KMS-11 (cell line): Measurements from ENCODE around the gene MAPK4.
"Not testable (repeated sequence)": the region's sequence is repeated elsewhere in the genome, so short reads cannot be mapped to it uniquely, and the experiment has no call there.

Experiments
- H2AFZ ChIP-seq: fragments of 200-600 bp; sonication (generic); 2 replicates; pipeline ENCODE4 v1.6.1; 2016; ENCODE audit warnings: antibody characterized with exemption, mixed run types, low read depth
- H3K27ac ChIP-seq: fragments of 200-600 bp; sonication (generic); 2 replicates; pipeline ENCODE4 v1.6.1; 2016; ENCODE audit warnings: mild to moderate bottlenecking, mixed run types
- H3K27me3 ChIP-seq: fragments of 200-600 bp; sonication (generic); 2 replicates; pipeline ENCODE4 v1.6.1; 2017; ENCODE audit warnings: mild to moderate bottlenecking, low read depth, mixed run types, moderate library complexity; ENCODE audit not compliant: insufficient read depth
- H3K36me3 ChIP-seq: fragments of 200-600 bp; sonication (generic); 2 replicates; pipeline ENCODE4 v1.6.1; 2017; ENCODE audit warnings: mild to moderate bottlenecking, mixed run types; ENCODE audit not compliant: insufficient read depth
- H3K4me1 ChIP-seq: fragments of 200-600 bp; sonication (generic); 2 replicates; pipeline ENCODE4 v1.6.1; 2016; ENCODE audit warnings: mild to moderate bottlenecking, low read depth, mixed run types; ENCODE audit not compliant: poor library complexity, severe bottlenecking
- H3K4me2 ChIP-seq: fragments of 200-600 bp; sonication (generic); 2 replicates; pipeline ENCODE4 v1.7.0; 2016; ENCODE audit warnings: mild to moderate bottlenecking, mixed run types
- H3K4me3 ChIP-seq: fragments of 200-600 bp; sonication (generic); IDR thresholded peaks from 2 replicates; pipeline ENCODE4 v1.6.1; 2017; ENCODE audit warnings: low read depth, low read length, mixed read lengths; ENCODE audit not compliant: insufficient read depth
- H3K79me2 ChIP-seq: fragments of 200-600 bp; sonication (generic); 2 replicates; pipeline ENCODE4 v1.6.1; 2016; ENCODE audit warnings: low read depth, mixed run types; ENCODE audit not compliant: insufficient read depth
- H3K9ac ChIP-seq: fragments of 200-600 bp; sonication (generic); 2 replicates; pipeline ENCODE4 v1.6.1; 2016; ENCODE audit warnings: mild to moderate bottlenecking, mixed run types
- H4K20me1 ChIP-seq: fragments of 200-600 bp; sonication (generic); 2 replicates; pipeline ENCODE4 v1.6.1; 2016; ENCODE audit warnings: mild to moderate bottlenecking, mixed run types; ENCODE audit not compliant: insufficient read depth
- TF ChIP-seq, protein P1 (sequence below): fragments of 200-600 bp; sonication (generic); conservative IDR thresholded peaks from 2 replicates; pipeline ENCODE4 v1.6.1; 2017; ENCODE audit warnings: low read depth, mild to moderate bottlenecking, antibody characterized with exemption, low read length, moderate library complexity, mixed read lengths

Gene MAPK4

GRCh38 chr18:50700245-50701165 lies 140.6 kb downstream of the MAPK4 start:
- H3K4me3 ChIP-seq = no peak overlapping the region
- no peaks in the 10 kb centered on the region for H3K27me3 ChIP-seq
- peaks cover 33% of the 10 kb centered on the region for H3K4me1 ChIP-seq
- no peaks in the 10 kb centered on the region for H3K36me3 ChIP-seq
- no peak overlapping the region for H3K4me2 ChIP-seq
- H4K20me1 ChIP-seq = no peaks in the 10 kb centered on the region
- H3K79me2 ChIP-seq = no peaks in the 10 kb centered on the region
- H3K27ac ChIP-seq = no peak overlapping the region
- H2AFZ ChIP-seq = no peak overlapping the region
- TF ChIP-seq, protein P1, sequence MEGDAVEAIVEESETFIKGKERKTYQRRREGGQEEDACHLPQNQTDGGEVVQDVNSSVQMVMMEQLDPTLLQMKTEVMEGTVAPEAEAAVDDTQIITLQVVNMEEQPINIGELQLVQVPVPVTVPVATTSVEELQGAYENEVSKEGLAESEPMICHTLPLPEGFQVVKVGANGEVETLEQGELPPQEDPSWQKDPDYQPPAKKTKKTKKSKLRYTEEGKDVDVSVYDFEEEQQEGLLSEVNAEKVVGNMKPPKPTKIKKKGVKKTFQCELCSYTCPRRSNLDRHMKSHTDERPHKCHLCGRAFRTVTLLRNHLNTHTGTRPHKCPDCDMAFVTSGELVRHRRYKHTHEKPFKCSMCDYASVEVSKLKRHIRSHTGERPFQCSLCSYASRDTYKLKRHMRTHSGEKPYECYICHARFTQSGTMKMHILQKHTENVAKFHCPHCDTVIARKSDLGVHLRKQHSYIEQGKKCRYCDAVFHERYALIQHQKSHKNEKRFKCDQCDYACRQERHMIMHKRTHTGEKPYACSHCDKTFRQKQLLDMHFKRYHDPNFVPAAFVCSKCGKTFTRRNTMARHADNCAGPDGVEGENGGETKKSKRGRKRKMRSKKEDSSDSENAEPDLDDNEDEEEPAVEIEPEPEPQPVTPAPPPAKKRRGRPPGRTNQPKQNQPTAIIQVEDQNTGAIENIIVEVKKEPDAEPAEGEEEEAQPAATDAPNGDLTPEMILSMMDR = no peak
- no peak overlapping the region for H3K9ac ChIP-seq

DNA sequence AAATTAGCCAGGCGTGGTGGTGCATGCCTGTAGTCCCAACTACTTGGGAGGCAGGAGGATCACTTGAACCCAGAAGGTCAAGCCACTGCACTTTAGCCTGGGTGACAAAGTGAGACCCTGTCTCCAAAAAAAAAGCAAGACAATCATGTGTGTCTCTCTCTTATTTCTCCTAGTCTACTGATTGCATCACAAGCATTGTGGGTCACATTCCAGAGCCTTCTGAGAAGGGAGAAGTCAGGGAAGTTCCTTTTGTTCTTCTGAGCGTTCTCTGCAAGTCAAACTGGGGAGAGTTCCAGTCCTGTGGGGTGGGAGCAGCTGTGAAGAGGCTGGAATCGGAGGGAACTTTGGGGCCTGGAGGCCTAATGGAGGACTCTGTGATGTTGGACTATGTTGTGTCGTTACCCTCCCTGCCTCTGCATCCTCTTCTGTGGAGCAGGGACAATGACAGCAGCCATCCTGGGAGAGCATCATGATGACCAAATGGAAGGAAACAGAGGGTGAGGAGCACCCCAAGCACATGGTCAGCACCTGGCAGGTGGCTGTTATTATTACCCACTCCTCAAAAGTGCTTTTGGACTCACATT lies 144.6 kb downstream of the MAPK4 start:
- H3K4me2 ChIP-seq = no peak overlapping the region
- no peak overlapping the region for H3K27ac ChIP-seq
- H2AFZ ChIP-seq = no peak overlapping the region
- no peaks in the 10 kb centered on the region for H3K36me3 ChIP-seq
- H3K79me2 ChIP-seq = no peaks in the 10 kb centered on the region
- no peak overlapping the region for H3K9ac ChIP-seq
- no peak overlapping the region for H3K4me3 ChIP-seq
- H3K27me3 ChIP-seq = no peaks in the 10 kb centered on the region
- no peaks in the 10 kb centered on the region for H3K4me1 ChIP-seq
- TF ChIP-seq, protein P1 = no peak
- H4K20me1 ChIP-seq = no peaks in the 10 kb centered on the region

GRCh38 chr18:50706199-50706598 lies 146.3 kb downstream of the MAPK4 start:
- Histone ChIP-seq H3K36me3 (no peaks in the 10 kb centered on the region), H4K20me1 (no peaks in the 10 kb centered on the region), H3K4me1 (no peaks in the 10 kb centered on the region), H2AFZ (no peak overlapping the region), H3K27me3 (no peaks in the 10 kb centered on the region), H3K9ac (no peak overlapping the region), H3K4me2 (no peak overlapping the region), H3K79me2 (no peaks in the 10 kb centered on the region), H3K27ac (no peak overlapping the region), H3K4me3 (no peak overlapping the region)
- TF ChIP-seq, protein P1 = no peak

DNA sequence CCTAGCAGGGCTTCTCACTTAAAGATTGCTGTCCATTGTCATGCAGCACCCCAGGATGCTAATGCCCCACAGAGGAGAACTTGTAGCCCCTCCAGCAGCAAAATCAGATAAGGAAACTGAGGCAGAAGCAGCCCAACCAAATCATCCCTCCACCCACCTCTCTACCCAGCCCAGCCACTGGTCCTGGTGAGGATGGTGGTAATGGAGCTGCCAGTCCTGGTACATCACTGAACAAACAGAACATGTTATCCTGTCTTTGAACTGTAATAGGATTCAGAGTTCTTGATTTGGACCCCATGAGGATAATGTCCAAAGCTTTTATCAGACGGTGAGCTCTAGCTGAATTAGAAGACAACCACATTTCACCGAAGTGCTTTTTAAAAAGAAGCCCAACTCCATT lies 146.8 kb downstream of the MAPK4 start:
- H3K9ac ChIP-seq = no peak overlapping the region
- no peak overlapping the region for H3K4me2 ChIP-seq
- no peaks in the 10 kb centered on the region for H4K20me1 ChIP-seq
- no peaks in the 10 kb centered on the region for H3K36me3 ChIP-seq
- H3K27ac ChIP-seq = no peak overlapping the region
- TF ChIP-seq, protein P1 = no peak
- no peaks in the 10 kb centered on the region for H3K4me1 ChIP-seq
- no peak overlapping the region for H3K4me3 ChIP-seq
- no peak overlapping the region for H2AFZ ChIP-seq
- H3K79me2 ChIP-seq = no peaks in the 10 kb centered on the region
- H3K27me3 ChIP-seq = no peaks in the 10 kb centered on the region

DNA sequence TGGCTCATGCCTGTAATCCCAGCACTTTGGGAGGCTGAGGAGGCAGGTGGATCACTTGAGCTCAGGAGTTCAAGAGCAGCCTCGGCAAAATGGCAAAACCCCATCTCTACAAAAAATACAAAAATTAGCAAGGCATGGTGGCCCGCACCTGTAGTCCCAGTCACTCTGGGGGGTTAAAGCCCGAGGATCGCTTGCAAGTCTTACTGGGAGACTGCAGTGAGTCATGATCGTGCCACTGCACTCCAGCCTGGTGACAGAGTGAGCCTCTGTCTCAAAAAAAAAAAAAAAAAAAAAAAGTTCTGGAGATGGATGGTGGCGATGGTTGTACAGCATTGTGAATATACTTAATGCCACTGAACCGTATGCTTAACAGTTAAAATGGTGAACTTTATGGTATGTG lies 147.4 kb downstream of the MAPK4 start:
- H3K27me3 ChIP-seq, H3K4me3 ChIP-seq, H3K36me3 ChIP-seq, H3K4me2 ChIP-seq, H3K27ac ChIP-seq, H3K4me1 ChIP-seq, H3K79me2 ChIP-seq, H2AFZ ChIP-seq, H3K9ac ChIP-seq, H4K20me1 ChIP-seq: not testable (repeated sequence)
